Naive B cell (primary cell): ENCODE measurements around the gene SNRK. TPM values are rescaled to one million over a fixed set of nuclear protein-coding genes. Genes with fewer than 3 reads are reported as not detected.

Source experiments
- ATAC-seq, 2 donors: fragments of 150-1000 bp; cut with Tn5 transposase; 2 replicates each; pipeline ENCODE4 v1.10.0; 2021; ENCODE audit warnings: low read depth in 2 of 2, mild to moderate bottlenecking in 2 of 2, moderate library complexity in 2 of 2
- DNase-seq: peaks from one replicate; pipeline ENCODE4 v3.0.0; 2022
- H3K27ac Mint-ChIP-seq, 6 donors: one replicate each; pipeline ENCODE4 v1.8.0; 2020 to 2022; ENCODE audit warnings: mild to moderate bottlenecking in 6 of 6, mixed read lengths in 6 of 6, moderate library complexity in 5 of 6, inconsistent platforms in 2 of 6
- H3K27me3 Mint-ChIP-seq, 3 donors: one replicate each; pipeline ENCODE4 v1.8.0; 2021 to 2022; ENCODE audit warnings: mixed read lengths in 3 of 3, mild to moderate bottlenecking in 1 of 3
- H3K36me3 Mint-ChIP-seq, 2 donors: one replicate each; pipeline ENCODE4 v1.8.0; 2020 to 2022; ENCODE audit warnings: mixed read lengths in 2 of 2, inconsistent platforms in 1 of 2, mild to moderate bottlenecking in 1 of 2
- H3K4me1 Mint-ChIP-seq, 3 donors: one replicate each; pipeline ENCODE4 v1.8.0; 2020 to 2022; ENCODE audit warnings: mixed read lengths in 3 of 3, inconsistent platforms in 1 of 3, mild to moderate bottlenecking in 1 of 3, moderate library complexity in 1 of 3
- H3K4me3 Mint-ChIP-seq, 8 donors: one replicate each; pipeline ENCODE4 v1.8.0; 2020 to 2022; ENCODE audit warnings: mild to moderate bottlenecking in 8 of 8, mixed read lengths in 8 of 8, moderate library complexity in 8 of 8, inconsistent platforms in 2 of 8
- H3K9me3 Mint-ChIP-seq, 7 donors: one replicate each; pipeline ENCODE4 v1.8.0; 2020 to 2022; ENCODE audit warnings: mixed read lengths in 7 of 7, mild to moderate bottlenecking in 5 of 7, inconsistent platforms in 2 of 7, moderate library complexity in 1 of 7
- polyA plus RNA-seq, 6 donors: library from polyadenylated mRNA; unstranded; fragments of 300-500 nt; fragmentation: Illumina TruSeq; gene quantifications; one replicate each; pipeline ENCODE4 v1.2.3, GENCODE V29; 2021; ENCODE audit warnings: low read depth in 6 of 6

SNRK gene
- 10 to 100 TPM; 14.3 to 52.3 (median 38.0) TPM for polyA plus RNA-seq

GRCh38 chr3:43286115-43286840 lies at the start of gene SNRK:
Gene SNRK (plus strand): TSS chr3:43286540. CDS start chr3:43303204, 16,664 bp downstream.
- no peaks in the 10 kb centered on the region for H3K9me3 Mint-ChIP-seq

DNA sequence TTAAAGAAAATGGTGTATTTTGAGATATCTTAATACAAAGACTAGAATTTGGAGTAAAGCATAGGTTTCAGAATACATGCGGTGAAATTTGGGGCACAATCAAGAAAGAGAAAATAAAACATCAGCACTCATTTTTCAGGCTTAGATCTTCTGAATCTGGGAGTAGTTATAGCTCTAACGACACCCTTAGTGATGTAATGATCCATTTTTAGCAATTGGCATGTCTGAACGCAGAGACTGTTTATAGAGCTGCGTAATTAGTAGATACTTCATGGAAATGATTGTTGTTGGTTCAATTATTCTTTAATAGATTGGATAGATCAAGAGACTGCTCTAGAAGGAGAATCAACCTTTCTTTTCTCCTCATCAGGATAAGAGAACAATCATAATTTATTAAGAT lies 47.5 kb upstream of the SNRK start:
- Mint-ChIP-seq H3K27me3 (peaks cover 0 to 24% (median 0%) of the 10 kb centered on the region in 3 donors), H3K4me1 (peaks cover 0 to 6% (median 6%) of the 10 kb centered on the region in 3 donors), H3K4me3 (no peak overlapping the region)

More at GRCh38 chr3:43286115-43286840, at the start of gene SNRK:
- H3K36me3 Mint-ChIP-seq = peaks cover 0 to 21% of the 10 kb centered on the region in 2 donors
- peak; percentile 92 for DNase-seq
- H3K4me1 Mint-ChIP-seq = peaks cover 40 to 45% (median 43%) of the 10 kb centered on the region in 3 donors
- peak within 1 kb of the TSS; percentile 94 to 100 (median 98) for H3K27ac Mint-ChIP-seq
- peaks cover 0 to 5% (median 0%) of the 10 kb centered on the region in 3 donors for H3K27me3 Mint-ChIP-seq
- ATAC-seq = peak; percentile 81 to 86
- peak within 1 kb of the TSS; percentile 83 to 99 (median 98) for H3K4me3 Mint-ChIP-seq

GRCh38 chr3:43239755-43240154 lies 46.6 kb upstream of the SNRK start:
- H3K4me3 Mint-ChIP-seq = no peak overlapping the region
- ATAC-seq = no peak

More for the DNA sequence above, 47.5 kb upstream of the SNRK start:
- DNase-seq (no peak), ATAC-seq (no peak)
- H3K9me3 Mint-ChIP-seq = peaks cover 0 to 10% (median 4%) of the 10 kb centered on the region in 7 donors
- H3K36me3 Mint-ChIP-seq = no peaks in the 10 kb centered on the region
- peak overlapping the region in 1 of 6 donors; percentile 26 for H3K27ac Mint-ChIP-seq

GRCh38 chr3:43243590-43244587 lies 42.5 kb upstream of the SNRK start:
- Mint-ChIP-seq H3K9me3 (peaks cover 0 to 4% (median 0%) of the 10 kb centered on the region in 7 donors), H3K36me3 (no peaks in the 10 kb centered on the region), H3K27me3 (peaks cover 0 to 4% (median 0%) of the 10 kb centered on the region in 3 donors), H3K4me1 (peaks cover 43 to 57% (median 52%) of the 10 kb centered on the region in 3 donors), H3K4me3 (peak overlapping the region in 5 of 8 donors; percentile 5 to 74 (median 36)), H3K27ac (peak overlapping the region in 5 of 6 donors; percentile 0 to 91 (median 86))
- ATAC-seq = no peak
- DNase-seq = no peak

More at GRCh38 chr3:43239755-43240154, 46.6 kb upstream of the SNRK start:
- Mint-ChIP-seq H3K27me3 (peaks cover 0 to 24% (median 0%) of the 10 kb centered on the region in 3 donors), H3K9me3 (peaks cover 0 to 10% (median 4%) of the 10 kb centered on the region in 7 donors), H3K27ac (peak overlapping the region in 1 of 6 donors; percentile 23), H3K4me1 (peaks cover 7 to 16% (median 13%) of the 10 kb centered on the region in 3 donors), H3K36me3 (no peaks in the 10 kb centered on the region)
- no peak for DNase-seq

DNA sequence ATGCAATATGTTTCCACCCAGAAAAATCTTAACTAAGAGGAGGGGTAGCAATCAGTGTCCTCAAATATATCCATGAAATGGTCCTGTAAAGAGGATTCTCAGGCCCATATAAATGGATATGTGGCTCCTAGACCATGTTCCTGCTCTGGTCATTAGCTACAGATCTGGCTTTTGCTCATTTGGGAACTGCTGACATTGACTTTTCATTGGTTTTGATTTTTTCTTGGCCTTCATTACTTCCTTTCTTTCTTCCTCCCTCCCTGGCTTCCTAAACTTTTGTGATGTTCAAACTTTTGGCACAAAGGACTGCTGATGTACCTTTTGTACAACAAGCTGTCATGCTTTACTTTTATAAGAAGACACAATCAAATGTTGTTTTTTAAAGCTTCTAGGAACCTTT lies 41.6 kb upstream of the SNRK start:
- H3K9me3 Mint-ChIP-seq = peaks cover 0 to 4% (median 4%) of the 10 kb centered on the region in 7 donors
- H3K36me3 Mint-ChIP-seq = peaks cover 0 to 7% of the 10 kb centered on the region in 2 donors
- no peak for ATAC-seq
- peak overlapping the region in 5 of 6 donors; percentile 24 to 87 (median 71) for H3K27ac Mint-ChIP-seq
- H3K4me3 Mint-ChIP-seq = peak overlapping the region in 3 of 8 donors; percentile 8 to 36 (median 34)
- no peak for DNase-seq
- no peaks in the 10 kb centered on the region for H3K27me3 Mint-ChIP-seq
- H3K4me1 Mint-ChIP-seq = peaks cover 48 to 62% (median 57%) of the 10 kb centered on the region in 3 donors

- Mint-ChIP-seq H3K27ac (peak overlapping the region; percentile 0 to 89 (median 50)), H3K27me3 (peaks cover 0 to 5% (median 0%) of the 10 kb centered on the region in 3 donors), H3K36me3 (peaks cover 0 to 7% of the 10 kb centered on the region in 2 donors), H3K4me3 (peak overlapping the region; percentile 10 to 85 (median 64)), H3K4me1 (peaks cover 48 to 62% (median 57%) of the 10 kb centered on the region in 3 donors), H3K9me3 (peaks cover 0 to 4% (median 0%) of the 10 kb centered on the region in 7 donors)
- DNase-seq = no peak
- peak; percentile 83 to 86 for ATAC-seq
Measured at GRCh38 chr3:43246976-43247375, 39.4 kb upstream of the SNRK start.

DNA sequence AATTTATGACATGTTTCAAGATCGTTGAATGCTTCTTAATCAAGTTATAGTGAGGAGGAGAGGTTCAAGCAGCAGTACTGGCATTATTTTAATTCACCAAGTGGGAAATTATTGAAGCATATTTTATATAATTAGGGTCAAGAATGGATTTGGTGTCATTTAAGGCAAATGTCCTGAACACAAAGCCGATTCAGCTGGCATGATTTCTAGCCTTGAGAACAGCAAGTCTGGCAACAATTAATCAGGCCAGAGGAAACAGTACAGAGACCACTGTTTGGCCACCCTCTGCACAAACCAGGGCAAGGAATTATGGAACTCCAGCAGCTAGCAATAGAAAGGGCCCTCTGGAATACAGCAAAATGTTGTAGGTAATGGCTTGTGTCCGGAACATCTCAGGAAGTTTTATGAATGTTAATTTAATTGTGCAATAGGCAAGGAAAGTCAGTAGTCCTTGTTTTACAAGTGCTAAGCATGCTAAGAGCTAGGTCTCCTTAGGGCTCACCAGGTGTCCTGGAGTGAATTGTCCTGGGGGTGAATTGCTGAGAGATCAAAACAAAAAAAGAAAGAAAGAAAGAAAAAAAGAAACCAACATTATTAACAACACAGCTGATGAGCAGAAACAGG lies 38.7 kb upstream of the SNRK start:
- Mint-ChIP-seq H3K36me3 (peaks cover 0 to 7% of the 10 kb centered on the region in 2 donors), H3K27me3 (peaks cover 0 to 7% (median 0%) of the 10 kb centered on the region in 3 donors), H3K27ac (peak overlapping the region in 4 of 6 donors; percentile 38 to 79 (median 50)), H3K9me3 (peaks cover 0 to 4% (median 0%) of the 10 kb centered on the region in 7 donors), H3K4me3 (peak overlapping the region in 7 of 8 donors; percentile 60 to 85 (median 65)), H3K4me1 (peaks cover 48 to 62% (median 57%) of the 10 kb centered on the region in 3 donors)
- no peak for DNase-seq
- no peak for ATAC-seq

DNA sequence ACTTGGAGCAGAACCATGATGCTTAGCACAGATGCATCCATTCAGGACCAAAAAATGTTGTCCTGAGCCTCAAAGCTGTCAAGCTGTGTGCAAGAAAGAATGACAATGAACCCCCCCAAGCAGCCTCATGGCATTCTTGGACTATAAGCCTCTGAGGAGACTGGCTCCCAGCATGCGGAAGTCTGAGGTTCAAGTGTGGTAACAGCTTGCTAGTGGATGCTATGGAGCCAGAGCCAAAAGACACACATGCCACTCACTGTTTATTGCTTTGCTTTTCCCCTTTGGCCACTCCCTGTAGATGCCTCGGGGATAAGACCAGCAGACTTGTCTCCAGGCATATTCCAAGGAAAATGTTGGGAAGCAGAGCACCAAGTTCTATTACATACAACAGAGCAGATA lies 38.2 kb upstream of the SNRK start:
- DNase-seq (no peak), ATAC-seq (no peak)
- peaks cover 0 to 7% (median 0%) of the 10 kb centered on the region in 3 donors for H3K27me3 Mint-ChIP-seq
- peaks cover 0 to 7% of the 10 kb centered on the region in 2 donors for H3K36me3 Mint-ChIP-seq
- H3K9me3 Mint-ChIP-seq = peaks cover 0 to 4% (median 0%) of the 10 kb centered on the region in 7 donors
- peaks cover 48 to 62% (median 57%) of the 10 kb centered on the region in 3 donors for H3K4me1 Mint-ChIP-seq
- peak overlapping the region in 5 of 8 donors; percentile 3 to 85 (median 26) for H3K4me3 Mint-ChIP-seq
- H3K27ac Mint-ChIP-seq = peak overlapping the region in 1 of 6 donors; percentile 34

DNA sequence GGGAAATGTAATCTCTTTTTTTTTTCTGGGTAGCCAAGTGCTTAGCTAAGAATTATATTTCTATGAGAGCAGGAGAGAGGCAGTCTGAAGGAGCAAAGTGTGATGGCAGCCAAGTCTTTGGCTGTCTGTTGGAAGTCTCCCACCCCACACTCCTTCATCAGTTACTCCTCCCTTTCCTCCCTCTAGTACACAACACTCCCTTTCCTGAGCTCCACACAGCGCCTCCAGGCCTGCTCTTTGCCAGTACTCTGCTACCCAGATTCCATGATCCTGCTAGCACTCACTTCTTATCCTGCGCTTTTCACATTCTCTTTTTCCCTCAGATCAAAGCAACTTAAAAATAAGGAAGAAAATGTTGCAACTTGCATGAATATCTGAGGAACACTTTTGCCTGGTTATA lies 37.4 kb upstream of the SNRK start:
- H3K4me1 Mint-ChIP-seq = peaks cover 46 to 54% (median 54%) of the 10 kb centered on the region in 3 donors
- H3K27me3 Mint-ChIP-seq = peaks cover 0 to 7% (median 0%) of the 10 kb centered on the region in 3 donors
- peak overlapping the region in 2 of 6 donors; percentile 14 to 73 for H3K27ac Mint-ChIP-seq
- H3K36me3 Mint-ChIP-seq = peaks cover 0 to 7% of the 10 kb centered on the region in 2 donors
- DNase-seq (no peak), ATAC-seq (no peak)
- H3K9me3 Mint-ChIP-seq = peaks cover 0 to 4% (median 0%) of the 10 kb centered on the region in 7 donors
- peak overlapping the region in 2 of 8 donors; percentile 9 to 31 for H3K4me3 Mint-ChIP-seq

DNA sequence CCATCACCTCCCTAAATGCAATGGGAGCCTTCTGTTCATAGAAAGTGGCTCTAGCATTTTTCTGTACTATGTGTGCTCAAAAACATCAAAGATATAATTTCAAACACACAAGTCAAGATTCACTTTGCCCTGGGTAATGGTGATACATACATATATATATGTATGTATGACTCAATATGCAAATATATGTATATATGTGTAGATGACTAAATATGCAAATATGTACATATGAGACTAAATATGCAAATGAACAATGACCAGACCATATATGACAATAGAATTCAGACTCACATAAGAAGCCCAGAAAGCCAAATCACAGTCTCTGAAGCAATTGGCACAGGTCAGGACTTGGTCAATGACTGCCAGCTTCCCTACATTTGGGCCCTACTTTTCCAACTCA lies 36.9 kb upstream of the SNRK start:
- H3K27ac Mint-ChIP-seq = peak overlapping the region in 2 of 6 donors; percentile 14 to 73
- peaks cover 42 to 50% (median 50%) of the 10 kb centered on the region in 3 donors for H3K4me1 Mint-ChIP-seq
- H3K36me3 Mint-ChIP-seq = peaks cover 0 to 7% of the 10 kb centered on the region in 2 donors
- H3K4me3 Mint-ChIP-seq = peak overlapping the region in 2 of 8 donors; percentile 9 to 61
- ATAC-seq (no peak), DNase-seq (no peak)
- peaks cover 0 to 4% (median 0%) of the 10 kb centered on the region in 7 donors for H3K9me3 Mint-ChIP-seq
- H3K27me3 Mint-ChIP-seq = peaks cover 0 to 7% (median 0%) of the 10 kb centered on the region in 3 donors

GRCh38 chr3:43253294-43253693 lies 33.0 kb upstream of the SNRK start:
- H3K9me3 Mint-ChIP-seq = peaks cover 0 to 4% (median 0%) of the 10 kb centered on the region in 7 donors
- peaks cover 0 to 7% of the 10 kb centered on the region in 2 donors for H3K36me3 Mint-ChIP-seq
- H3K27me3 Mint-ChIP-seq = peaks cover 0 to 7% (median 0%) of the 10 kb centered on the region in 3 donors
- H3K27ac Mint-ChIP-seq = no peak overlapping the region
- DNase-seq (no peak), ATAC-seq (no peak)
- H3K4me3 Mint-ChIP-seq = no peak overlapping the region
- peaks cover 37 to 41% (median 40%) of the 10 kb centered on the region in 3 donors for H3K4me1 Mint-ChIP-seq

GRCh38 chr3:43254125-43254524 lies 32.2 kb upstream of the SNRK start:
- no peak overlapping the region for H3K4me3 Mint-ChIP-seq
- H3K36me3 Mint-ChIP-seq = peaks cover 0 to 5% of the 10 kb centered on the region in 2 donors
- H3K27ac Mint-ChIP-seq = no peak overlapping the region
- no peak for DNase-seq
- H3K27me3 Mint-ChIP-seq = peaks cover 0 to 7% (median 0%) of the 10 kb centered on the region in 3 donors
- peaks cover 0 to 2% (median 0%) of the 10 kb centered on the region in 7 donors for H3K9me3 Mint-ChIP-seq
- H3K4me1 Mint-ChIP-seq = peaks cover 38 to 41% (median 40%) of the 10 kb centered on the region in 3 donors
- no peak for ATAC-seq
